ENCODE results near the gene FBXW8.

FBXW8 gene

GRCh38 chr12:116897476-116897875, 13.3 kb upstream of the FBXW8 start:
- no peak for DNase-seq (ENCODE audit: low read depth)
- TF ChIP-seq, protein P1, sequence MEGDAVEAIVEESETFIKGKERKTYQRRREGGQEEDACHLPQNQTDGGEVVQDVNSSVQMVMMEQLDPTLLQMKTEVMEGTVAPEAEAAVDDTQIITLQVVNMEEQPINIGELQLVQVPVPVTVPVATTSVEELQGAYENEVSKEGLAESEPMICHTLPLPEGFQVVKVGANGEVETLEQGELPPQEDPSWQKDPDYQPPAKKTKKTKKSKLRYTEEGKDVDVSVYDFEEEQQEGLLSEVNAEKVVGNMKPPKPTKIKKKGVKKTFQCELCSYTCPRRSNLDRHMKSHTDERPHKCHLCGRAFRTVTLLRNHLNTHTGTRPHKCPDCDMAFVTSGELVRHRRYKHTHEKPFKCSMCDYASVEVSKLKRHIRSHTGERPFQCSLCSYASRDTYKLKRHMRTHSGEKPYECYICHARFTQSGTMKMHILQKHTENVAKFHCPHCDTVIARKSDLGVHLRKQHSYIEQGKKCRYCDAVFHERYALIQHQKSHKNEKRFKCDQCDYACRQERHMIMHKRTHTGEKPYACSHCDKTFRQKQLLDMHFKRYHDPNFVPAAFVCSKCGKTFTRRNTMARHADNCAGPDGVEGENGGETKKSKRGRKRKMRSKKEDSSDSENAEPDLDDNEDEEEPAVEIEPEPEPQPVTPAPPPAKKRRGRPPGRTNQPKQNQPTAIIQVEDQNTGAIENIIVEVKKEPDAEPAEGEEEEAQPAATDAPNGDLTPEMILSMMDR (IDR thresholded peaks at IDR 0.05; ENCODE audit: control insufficient read depth, extremely low read depth, insufficient read depth), result no peak
- no peak overlapping the region for H3K4me3 ChIP-seq (ENCODE audit: low read depth, low read length)

DNA sequence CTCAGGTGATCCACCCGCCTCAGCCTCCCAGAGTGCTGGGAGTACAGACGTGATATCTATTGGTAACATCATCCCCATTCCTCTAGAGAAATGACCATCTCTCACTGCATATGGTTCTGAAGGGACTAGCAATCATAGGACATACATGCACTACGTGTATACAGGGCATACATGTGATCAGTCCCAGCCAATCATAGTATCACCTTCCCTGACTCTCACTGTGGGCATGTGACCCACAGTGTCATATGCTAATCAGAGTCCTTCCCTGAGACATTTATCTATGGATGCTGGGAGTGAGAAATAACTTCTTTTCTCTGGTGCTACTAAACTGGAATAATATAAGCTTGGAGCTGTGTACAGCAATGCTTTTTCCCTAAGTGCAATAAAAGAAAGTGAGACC, 12.1 kb upstream of the FBXW8 start:
- TF ChIP-seq, protein P1 (IDR thresholded peaks at IDR 0.05; ENCODE audit: control insufficient read depth, extremely low read depth, insufficient read depth), result no peak
- no peak for DNase-seq (ENCODE audit: low read depth)

GRCh38 chr12:116901612-116902011, 9.1 kb upstream of the FBXW8 start:
- TF ChIP-seq, protein P1 (IDR thresholded peaks at IDR 0.05; ENCODE audit: control insufficient read depth, extremely low read depth, insufficient read depth), result no peak
- DNase-seq (ENCODE audit: low read depth), result no peak
- H3K4me3 ChIP-seq (ENCODE audit: low read depth, low read length), result no peak overlapping the region

More for the DNA sequence above, 12.1 kb upstream of the FBXW8 start:
- no peak overlapping the region for H3K4me3 ChIP-seq (ENCODE audit: low read depth, low read length)

DNA sequence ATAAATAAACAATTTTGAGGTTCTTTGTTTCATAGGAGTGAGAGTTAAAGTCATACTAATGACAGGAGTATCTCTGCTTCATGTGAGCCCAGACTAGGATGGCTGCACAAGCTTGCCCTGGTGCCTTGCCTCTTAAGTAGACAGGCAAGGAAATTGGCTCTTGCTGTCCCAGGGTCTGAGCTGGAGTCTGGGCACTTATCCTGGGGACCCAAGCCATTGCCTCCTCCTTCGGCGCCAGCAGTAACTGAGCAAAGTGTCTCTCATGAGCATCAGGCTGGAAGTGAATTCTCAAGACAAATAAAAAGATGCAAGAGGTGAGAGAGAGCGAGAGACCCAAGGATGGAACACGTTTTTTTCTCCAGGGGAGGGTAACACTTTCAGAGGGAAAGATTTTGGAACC, 6.9 kb upstream of the FBXW8 start:
- no peak overlapping the region for H3K4me3 ChIP-seq (ENCODE audit: low read depth, low read length)
- DNase-seq (ENCODE audit: low read depth), result no peak

DNA sequence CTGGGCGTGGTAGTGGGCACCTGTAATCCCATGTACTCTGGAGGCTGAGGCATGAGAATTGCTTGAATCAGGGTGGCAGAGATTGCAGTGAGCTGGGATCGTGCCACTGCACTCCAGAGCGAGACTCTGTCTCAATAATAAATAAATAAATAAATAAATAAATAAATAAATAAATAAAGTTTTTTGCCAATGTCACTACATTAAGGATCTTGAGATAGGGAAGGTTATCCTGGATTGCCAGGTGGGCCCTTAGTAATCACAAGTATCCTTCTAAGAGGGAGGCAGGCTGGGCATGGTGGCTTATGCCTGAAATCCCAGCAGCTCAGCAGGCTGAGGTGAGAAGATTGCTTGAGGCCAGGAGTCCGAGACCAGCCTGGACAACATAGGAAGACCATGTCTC, 4.5 kb upstream of the FBXW8 start:
- DNase-seq (ENCODE audit: low read depth), result no peak
- H3K4me3 ChIP-seq (ENCODE audit: low read depth, low read length), result no peak overlapping the region
- TF ChIP-seq, protein P1 (IDR thresholded peaks at IDR 0.05; ENCODE audit: control insufficient read depth, extremely low read depth, insufficient read depth), result no peak

More for the DNA sequence above, 6.9 kb upstream of the FBXW8 start:
- TF ChIP-seq, protein P1 (IDR thresholded peaks at IDR 0.05; ENCODE audit: control insufficient read depth, extremely low read depth, insufficient read depth), result no peak

- H3K4me3 ChIP-seq (ENCODE audit: low read depth, low read length), result peak overlapping the region; percentile 65
- TF ChIP-seq, protein P1 (IDR thresholded peaks at IDR 0.05; ENCODE audit: control insufficient read depth, extremely low read depth, insufficient read depth), result no peak
- no peak for DNase-seq (ENCODE audit: low read depth)
These were observed 488 bp upstream of the FBXW8 start for GRCh38 chr12:116910280-116910644.

DNA sequence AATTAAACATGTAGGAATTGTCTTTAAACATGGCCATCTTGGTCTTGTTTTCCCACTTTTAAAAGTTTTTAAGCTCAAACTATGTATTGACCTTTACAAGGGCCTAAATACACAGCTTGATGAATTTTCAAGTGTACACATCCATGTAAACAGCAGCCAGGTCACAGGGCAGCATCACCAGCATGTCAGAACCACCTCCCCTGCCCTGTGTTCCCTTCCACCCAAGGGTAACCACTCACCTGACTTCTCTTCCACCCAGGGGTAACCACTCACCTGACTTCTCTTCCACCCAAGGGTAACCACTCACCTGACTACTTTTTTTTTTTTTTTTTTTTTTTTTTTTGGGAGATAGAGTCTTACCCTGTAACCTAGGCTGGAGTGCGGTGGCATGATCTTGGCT, 4.6 kb downstream of the FBXW8 start:
- no peak for DNase-seq (ENCODE audit: low read depth)
- TF ChIP-seq, protein P1 (IDR thresholded peaks at IDR 0.05; ENCODE audit: control insufficient read depth, extremely low read depth, insufficient read depth), result no peak
- no peak overlapping the region for H3K4me3 ChIP-seq (ENCODE audit: low read depth, low read length)
